ENCODE data around the gene CAMK2N2.

The CAMK2N2 gene

GRCh38 chr3:184261270-184261853, at the start of gene CAMK2N2:
Gene CAMK2N2 (minus strand): TSS chr3:184261553. CDS start chr3:184261285, 268 bp downstream.
- DNase-seq: peak; percentile 31

- no peak for DNase-seq
Observed at GRCh38 chr3:184308744-184309143, 47.4 kb upstream of the CAMK2N2 start.

GRCh38 chr3:184307915-184308314, 46.6 kb upstream of the CAMK2N2 start:
- DNase-seq: no peak

- DNase-seq: no peak
Observed at GRCh38 chr3:184306341-184306972, 45.1 kb upstream of the CAMK2N2 start.

GRCh38 chr3:184305577-184305976, 44.2 kb upstream of the CAMK2N2 start:
- DNase-seq: peak; percentile 12

GRCh38 chr3:184300378-184300720, 39.0 kb upstream of the CAMK2N2 start:
- peak; percentile 63 for DNase-seq

- peak; percentile 20 for DNase-seq
Observed at GRCh38 chr3:184299488-184300377, 38.4 kb upstream of the CAMK2N2 start.

GRCh38 chr3:184298759-184299487, 37.6 kb upstream of the CAMK2N2 start, which contains the start of gene PSMD2:
Gene PSMD2 (plus strand): TSS chr3:184299241. CDS start chr3:184299267, 26 bp downstream.
- peak; percentile 97 for DNase-seq

GRCh38 chr3:184296616-184297015, 35.3 kb upstream of the CAMK2N2 start:
- DNase-seq: no peak

GRCh38 chr3:184295771-184296170, 34.4 kb upstream of the CAMK2N2 start:
- no peak for DNase-seq

- DNase-seq: no peak
Observed at GRCh38 chr3:184291738-184292445, 30.5 kb upstream of the CAMK2N2 start.

- no peak for DNase-seq
Observed at GRCh38 chr3:184291044-184291737, 29.8 kb upstream of the CAMK2N2 start.

- no peak for DNase-seq
Observed at GRCh38 chr3:184290331-184290730, 29.0 kb upstream of the CAMK2N2 start.

GRCh38 chr3:184289426-184289938, 28.1 kb upstream of the CAMK2N2 start:
- DNase-seq: peak; percentile 49

- peak; percentile 79 for DNase-seq
Observed at GRCh38 chr3:184284696-184285095, 23.3 kb upstream of the CAMK2N2 start.

- DNase-seq: no peak
Observed at GRCh38 chr3:184283681-184284080, 22.3 kb upstream of the CAMK2N2 start.

- DNase-seq: no peak
Observed at GRCh38 chr3:184282941-184283340, 21.6 kb upstream of the CAMK2N2 start.

- no peak for DNase-seq
Observed at GRCh38 chr3:184277366-184277765, 16.0 kb upstream of the CAMK2N2 start.

GRCh38 chr3:184275961-184276910, 14.9 kb upstream of the CAMK2N2 start, which contains the start of gene ECE2:
Gene ECE2 (plus strand): TSS chr3:184276022. CDS start chr3:184276154, 132 bp downstream.
- no peak for DNase-seq

- no peak for DNase-seq
Observed at GRCh38 chr3:184275381-184275701, 14.0 kb upstream of the CAMK2N2 start.
